Fibroblast of mammary gland (primary cell): ENCODE measurements around the gene RALGDS.
A peak's percentile ranks its signal among the peaks of the same experiment; 100 is the strongest.

Experiments used
- DNase-seq: peaks from one replicate; pipeline ENCODE4 v3.0.0-alpha.2; 2010; ENCODE audit warnings: low read depth
- H3K4me3 ChIP-seq: 2 replicates; pipeline ENCODE4 v1.5.1; 2011; ENCODE audit warnings: low read depth, mild to moderate bottlenecking, low read length, moderate library complexity; ENCODE audit not compliant: control insufficient read depth
- TF ChIP-seq, protein P1 (sequence below): conservative IDR thresholded peaks from 2 replicates; pipeline ENCODE4 v1.5.1; 2011; ENCODE audit warnings: low read depth, low read length, inconsistent platforms; ENCODE audit not compliant: control insufficient read depth, insufficient read depth

Gene RALGDS

DNA sequence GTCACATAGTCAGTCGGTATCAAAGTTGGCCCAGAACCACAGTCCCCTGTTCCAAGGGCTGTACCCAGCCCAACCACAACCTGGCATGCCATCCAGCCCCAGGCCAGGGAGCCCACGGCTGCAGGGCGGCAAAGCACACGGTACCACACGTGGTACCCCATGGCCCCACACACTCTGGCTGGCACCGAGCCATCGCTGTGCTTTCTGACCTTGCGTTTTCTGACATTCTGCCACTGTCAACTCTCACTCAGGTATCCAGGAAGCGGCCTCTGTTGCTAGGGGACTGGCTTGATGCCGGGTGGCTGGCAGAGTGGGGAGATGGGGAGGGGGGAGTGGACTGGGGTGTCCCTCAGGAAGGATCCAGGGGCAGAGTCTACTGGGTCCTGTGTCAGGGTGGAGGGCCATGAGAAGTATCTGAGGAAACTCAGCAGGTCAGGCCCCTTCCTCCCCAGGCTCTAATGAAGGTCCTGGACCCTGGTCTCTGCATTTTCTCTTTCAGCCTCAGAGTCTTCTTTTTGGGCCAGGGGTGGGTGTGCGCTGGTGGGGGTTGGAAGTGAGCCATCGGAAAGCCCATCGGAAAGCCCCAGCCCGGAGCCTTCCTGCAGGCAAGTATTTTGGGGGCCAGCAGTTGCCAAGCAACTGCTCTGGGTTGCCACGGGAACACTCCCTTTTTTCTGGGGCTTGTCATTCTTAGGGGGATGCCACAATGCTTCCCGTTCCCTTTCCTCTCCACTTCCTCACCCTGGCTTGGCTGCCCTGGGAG is 21.0 kb upstream of the RALGDS start:
- DNase-seq, result no peak
- TF ChIP-seq, protein P1, sequence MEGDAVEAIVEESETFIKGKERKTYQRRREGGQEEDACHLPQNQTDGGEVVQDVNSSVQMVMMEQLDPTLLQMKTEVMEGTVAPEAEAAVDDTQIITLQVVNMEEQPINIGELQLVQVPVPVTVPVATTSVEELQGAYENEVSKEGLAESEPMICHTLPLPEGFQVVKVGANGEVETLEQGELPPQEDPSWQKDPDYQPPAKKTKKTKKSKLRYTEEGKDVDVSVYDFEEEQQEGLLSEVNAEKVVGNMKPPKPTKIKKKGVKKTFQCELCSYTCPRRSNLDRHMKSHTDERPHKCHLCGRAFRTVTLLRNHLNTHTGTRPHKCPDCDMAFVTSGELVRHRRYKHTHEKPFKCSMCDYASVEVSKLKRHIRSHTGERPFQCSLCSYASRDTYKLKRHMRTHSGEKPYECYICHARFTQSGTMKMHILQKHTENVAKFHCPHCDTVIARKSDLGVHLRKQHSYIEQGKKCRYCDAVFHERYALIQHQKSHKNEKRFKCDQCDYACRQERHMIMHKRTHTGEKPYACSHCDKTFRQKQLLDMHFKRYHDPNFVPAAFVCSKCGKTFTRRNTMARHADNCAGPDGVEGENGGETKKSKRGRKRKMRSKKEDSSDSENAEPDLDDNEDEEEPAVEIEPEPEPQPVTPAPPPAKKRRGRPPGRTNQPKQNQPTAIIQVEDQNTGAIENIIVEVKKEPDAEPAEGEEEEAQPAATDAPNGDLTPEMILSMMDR, result no peak
- H3K4me3 ChIP-seq, result no peak overlapping the region

- DNase-seq, result no peak
- TF ChIP-seq, protein P1, result no peak
- no peak overlapping the region for H3K4me3 ChIP-seq
Measured at GRCh38 chr9:133140606-133141005, 19.6 kb upstream of the RALGDS start.

GRCh38 chr9:133140174-133140505 is 19.1 kb upstream of the RALGDS start:
- H3K4me3 ChIP-seq, result no peak overlapping the region
- no peak for DNase-seq
- TF ChIP-seq, protein P1, result no peak

DNA sequence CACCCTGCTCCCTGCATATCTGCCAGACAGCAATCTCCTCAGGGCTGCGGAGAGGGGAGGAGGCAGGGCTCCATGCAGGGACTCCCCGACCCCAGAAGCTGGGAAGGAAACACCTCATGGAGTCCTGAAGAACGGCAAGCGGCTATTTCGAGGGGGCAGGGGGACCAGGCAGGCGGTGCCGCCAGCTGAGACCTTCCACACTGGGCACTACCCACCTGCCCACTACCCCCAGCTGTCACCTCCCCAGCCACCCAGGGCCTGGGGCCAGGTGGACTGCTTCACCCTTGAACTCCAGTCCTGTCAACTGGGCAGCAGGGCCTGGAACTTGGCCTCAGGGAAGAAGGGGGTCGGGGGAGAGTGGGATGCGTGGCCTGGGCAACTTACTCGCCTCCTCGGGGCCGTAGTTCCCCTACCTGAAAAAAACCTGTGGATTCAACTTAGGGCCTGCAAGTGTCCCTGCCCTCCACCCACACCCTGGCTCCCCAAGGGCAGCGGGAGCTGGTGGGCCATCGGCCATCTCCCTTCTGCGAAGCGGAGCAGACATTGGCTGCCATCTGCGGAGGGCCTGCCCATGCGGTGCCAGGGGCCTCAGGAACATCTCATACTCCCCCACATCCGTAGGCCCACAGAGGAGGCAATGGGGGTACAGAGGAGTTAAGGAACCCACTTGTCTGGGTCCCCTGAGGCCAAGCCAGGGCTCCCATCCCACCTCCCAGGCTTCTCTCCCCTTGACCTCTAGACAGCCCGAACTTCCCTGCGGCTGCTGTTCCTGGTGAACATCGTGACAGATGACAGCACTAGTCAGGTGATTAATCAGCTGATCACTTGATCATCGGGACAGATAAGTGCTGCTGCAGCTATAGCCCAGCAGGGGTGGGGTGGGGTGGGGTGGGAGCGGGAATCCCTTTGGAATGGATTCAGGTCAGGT is 18.5 kb upstream of the RALGDS start:
- no peak overlapping the region for H3K4me3 ChIP-seq
- DNase-seq, result no peak
- TF ChIP-seq, protein P1, result no peak

GRCh38 chr9:133137451-133138231 is 16.6 kb upstream of the RALGDS start:
- DNase-seq, result no peak
- TF ChIP-seq, protein P1, result no peak
- no peak overlapping the region for H3K4me3 ChIP-seq

DNA sequence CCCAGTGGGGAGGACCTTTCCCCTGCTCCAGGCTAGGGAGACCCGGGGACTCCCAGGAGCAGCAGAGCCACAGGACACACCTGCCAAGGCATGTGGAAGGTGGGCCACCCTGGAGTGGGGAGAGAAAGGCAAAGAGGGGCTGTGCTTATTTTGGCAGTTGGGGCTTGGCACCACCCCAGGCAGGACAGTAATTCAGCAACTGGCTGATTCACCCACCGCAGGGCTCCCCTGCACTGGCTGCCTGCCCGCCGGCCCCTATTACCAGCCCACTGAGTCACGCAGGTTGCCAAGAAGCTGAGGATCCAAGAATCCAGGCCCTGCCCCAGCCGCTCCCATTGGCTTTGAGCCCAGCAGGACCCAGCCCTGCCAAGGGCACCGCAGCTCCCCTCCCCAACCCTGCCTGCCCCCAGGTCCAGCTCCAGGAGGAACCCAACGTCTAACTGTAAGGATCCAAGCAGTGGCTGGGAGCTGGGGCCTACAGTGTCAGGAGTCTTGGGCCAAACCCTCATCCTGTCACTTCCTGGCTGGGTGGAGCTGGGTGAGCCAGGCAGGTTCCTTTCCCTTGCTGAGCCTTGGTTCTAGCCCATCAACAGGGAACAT is 14.2 kb upstream of the RALGDS start:
- DNase-seq, result peak; percentile 88
- TF ChIP-seq, protein P1, result no peak
- H3K4me3 ChIP-seq, result no peak overlapping the region
